Measurements from ENCODE around the gene FLT1. TPM values are rescaled to one million over a fixed set of nuclear protein-coding genes. Genes with fewer than 3 reads are reported as not detected.

Gene FLT1
- total RNA-seq, 2 donors from 2014 or later: 3.2 to 10.3 TPM

DNA sequence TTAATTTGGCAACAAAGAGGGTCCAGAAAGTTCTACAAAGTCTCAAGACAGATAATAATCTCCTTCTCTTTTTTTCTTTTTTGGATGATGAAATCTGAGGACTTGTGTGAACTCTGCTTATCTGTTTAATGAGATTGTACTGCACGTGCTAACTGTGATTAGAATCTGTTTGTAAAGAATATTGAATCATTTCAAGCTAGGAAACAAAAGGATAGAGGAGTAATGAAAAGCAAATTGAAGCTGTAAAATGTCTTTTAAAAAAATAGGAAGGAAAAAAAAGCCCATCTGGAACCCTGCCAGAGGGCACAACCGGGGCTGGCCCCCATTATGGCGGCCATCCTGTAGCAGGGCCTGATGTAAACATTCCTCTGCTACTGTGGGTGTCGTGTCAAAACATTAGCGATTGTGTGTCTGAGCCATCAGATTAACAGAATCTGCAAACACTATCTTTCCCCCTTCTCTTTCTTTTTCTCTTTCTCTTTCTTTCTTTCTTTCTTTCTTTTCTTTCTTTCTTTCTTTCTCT, 83.0 kb downstream of the FLT1 start:
- Mint-ChIP-seq H3K27me3 (ENCODE audit: insufficient read depth) (no peaks in the 10 kb centered on the region), H3K36me3 (ENCODE audit: low read depth) (no peaks in the 10 kb centered on the region), H3K27ac (no peak overlapping the region), H3K9me3 (peaks cover 2% of the 10 kb centered on the region), H3K4me1 (peaks cover 31% of the 10 kb centered on the region), H3K4me3 (no peak overlapping the region)
- H3K9ac ChIP-seq (ENCODE audit: extremely low read depth, low read length, poor library complexity, severe bottlenecking): no peak overlapping the region
- TF ChIP-seq, protein P1, sequence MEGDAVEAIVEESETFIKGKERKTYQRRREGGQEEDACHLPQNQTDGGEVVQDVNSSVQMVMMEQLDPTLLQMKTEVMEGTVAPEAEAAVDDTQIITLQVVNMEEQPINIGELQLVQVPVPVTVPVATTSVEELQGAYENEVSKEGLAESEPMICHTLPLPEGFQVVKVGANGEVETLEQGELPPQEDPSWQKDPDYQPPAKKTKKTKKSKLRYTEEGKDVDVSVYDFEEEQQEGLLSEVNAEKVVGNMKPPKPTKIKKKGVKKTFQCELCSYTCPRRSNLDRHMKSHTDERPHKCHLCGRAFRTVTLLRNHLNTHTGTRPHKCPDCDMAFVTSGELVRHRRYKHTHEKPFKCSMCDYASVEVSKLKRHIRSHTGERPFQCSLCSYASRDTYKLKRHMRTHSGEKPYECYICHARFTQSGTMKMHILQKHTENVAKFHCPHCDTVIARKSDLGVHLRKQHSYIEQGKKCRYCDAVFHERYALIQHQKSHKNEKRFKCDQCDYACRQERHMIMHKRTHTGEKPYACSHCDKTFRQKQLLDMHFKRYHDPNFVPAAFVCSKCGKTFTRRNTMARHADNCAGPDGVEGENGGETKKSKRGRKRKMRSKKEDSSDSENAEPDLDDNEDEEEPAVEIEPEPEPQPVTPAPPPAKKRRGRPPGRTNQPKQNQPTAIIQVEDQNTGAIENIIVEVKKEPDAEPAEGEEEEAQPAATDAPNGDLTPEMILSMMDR (conservative IDR thresholded peaks at IDR 0.05): no peak
- WGBS, 2 experiments (ENCODE audit: insufficient coverage in 1 of 2, insufficient read length in 1 of 2): 92 to 94% methylated on average over 5 of the region's 5 CpGs
- no peak overlapping the region for H3K4me3 ChIP-seq (ENCODE audit: low read length)
- H3K4me1 ChIP-seq (ENCODE audit: control insufficient read depth, insufficient read depth, low read length): peaks cover 4% of the 10 kb centered on the region
- H3K27ac ChIP-seq (ENCODE audit: low read depth, low read length): no peak overlapping the region
- no peaks in the 10 kb centered on the region for H3K36me3 ChIP-seq (ENCODE audit: control insufficient read depth, insufficient read depth, low read length)
- no peaks in the 10 kb centered on the region for H3K9me3 ChIP-seq (ENCODE audit: control insufficient read depth, low read length)
- no peak for DNase-seq
- no peaks in the 10 kb centered on the region for H3K27me3 ChIP-seq (ENCODE audit: control insufficient read depth, insufficient read depth, low read length, poor library complexity, severe bottlenecking)

DNA sequence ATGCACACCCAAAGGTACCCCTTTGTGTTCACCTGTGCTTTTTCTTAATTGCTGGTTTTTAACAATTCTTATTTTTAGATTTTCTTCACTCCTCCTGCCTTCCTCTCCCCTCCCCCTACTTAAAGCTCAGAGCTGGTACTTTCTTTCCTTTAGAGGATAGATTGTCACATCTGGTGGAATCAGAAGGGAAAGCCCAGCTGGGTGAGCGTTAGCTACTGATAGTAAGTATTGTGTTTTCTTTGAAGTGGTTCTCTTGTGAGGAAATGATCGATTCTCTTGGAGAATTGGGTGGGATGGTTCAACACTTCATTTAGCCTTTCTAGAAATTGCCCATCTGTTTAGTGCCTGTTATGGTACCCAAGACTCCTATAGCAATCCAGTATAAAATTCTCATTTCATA, 84.8 kb downstream of the FLT1 start:
- Histone ChIP-seq H3K27me3 (ENCODE audit: control insufficient read depth, insufficient read depth, low read length, poor library complexity, severe bottlenecking) (no peaks in the 10 kb centered on the region), H3K36me3 (ENCODE audit: control insufficient read depth, insufficient read depth, low read length) (no peaks in the 10 kb centered on the region), H3K4me3 (ENCODE audit: low read length) (no peak overlapping the region), H3K9me3 (ENCODE audit: control insufficient read depth, low read length) (no peaks in the 10 kb centered on the region), H3K27ac (ENCODE audit: low read depth, low read length) (no peak overlapping the region), H3K9ac (ENCODE audit: extremely low read depth, low read length, poor library complexity, severe bottlenecking) (no peak overlapping the region), H3K4me1 (ENCODE audit: control insufficient read depth, insufficient read depth, low read length) (peaks cover 4% of the 10 kb centered on the region)
- Mint-ChIP-seq H3K9me3 (peaks cover 3% of the 10 kb centered on the region), H3K27ac (no peak overlapping the region), H3K36me3 (ENCODE audit: low read depth) (no peaks in the 10 kb centered on the region), H3K4me1 (peaks cover 32% of the 10 kb centered on the region), H3K27me3 (ENCODE audit: insufficient read depth) (no peaks in the 10 kb centered on the region), H3K4me3 (no peak overlapping the region)
- TF ChIP-seq, protein P1 (conservative IDR thresholded peaks at IDR 0.05): no peak
- WGBS, 2 experiments (ENCODE audit: insufficient coverage in 1 of 2, insufficient read length in 1 of 2): 85% methylated on average over 2 of the region's 2 CpGs; no CpG with 5 or more reads in 1 of the 2 experiments
- DNase-seq: no peak

DNA sequence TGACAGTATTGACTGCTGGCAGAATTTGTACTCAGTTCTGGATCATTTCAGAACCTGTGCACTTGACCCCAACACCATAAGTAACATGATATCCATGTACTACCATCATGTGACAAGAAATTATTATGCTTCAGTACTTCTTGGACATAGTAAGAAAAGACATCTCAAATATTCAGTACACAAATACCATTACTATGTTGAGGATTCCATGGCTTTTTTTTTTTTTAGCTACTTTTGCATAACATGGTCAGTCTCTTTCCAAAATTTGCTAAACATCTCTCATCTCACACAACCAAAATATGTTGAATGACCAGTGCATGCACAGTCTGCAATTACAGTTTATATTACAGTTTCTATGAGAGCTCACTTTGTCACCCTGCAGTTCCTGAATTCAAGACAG, 85.3 kb downstream of the FLT1 start:
- TF ChIP-seq, protein P1 (conservative IDR thresholded peaks at IDR 0.05): no peak
- H3K9ac ChIP-seq (ENCODE audit: extremely low read depth, low read length, poor library complexity, severe bottlenecking): no peak overlapping the region
- peaks cover 3% of the 10 kb centered on the region for H3K9me3 Mint-ChIP-seq
- no peak overlapping the region for H3K4me3 ChIP-seq (ENCODE audit: low read length)
- H3K4me1 ChIP-seq (ENCODE audit: control insufficient read depth, insufficient read depth, low read length): peaks cover 4% of the 10 kb centered on the region
- no peaks in the 10 kb centered on the region for H3K27me3 Mint-ChIP-seq (ENCODE audit: insufficient read depth)
- H3K36me3 ChIP-seq (ENCODE audit: control insufficient read depth, insufficient read depth, low read length): no peaks in the 10 kb centered on the region
- H3K36me3 Mint-ChIP-seq (ENCODE audit: low read depth): no peaks in the 10 kb centered on the region
- no peak overlapping the region for H3K27ac ChIP-seq (ENCODE audit: low read depth, low read length)
- no peak overlapping the region for H3K4me3 Mint-ChIP-seq
- H3K27ac Mint-ChIP-seq: no peak overlapping the region
- H3K27me3 ChIP-seq (ENCODE audit: control insufficient read depth, insufficient read depth, low read length, poor library complexity, severe bottlenecking): no peaks in the 10 kb centered on the region
- H3K4me1 Mint-ChIP-seq: peaks cover 32% of the 10 kb centered on the region
- no peaks in the 10 kb centered on the region for H3K9me3 ChIP-seq (ENCODE audit: control insufficient read depth, low read length)
- no peak for DNase-seq
